Ishikawa (cell line): ENCODE results near the gene VASN.
A peak's percentile ranks its signal among the peaks of the same experiment; 100 is the strongest.

ENCODE experiments used
- CEBPB ChIP-seq: IDR thresholded peaks from 2 replicates; pipeline ENCODE4 v1.6.1; 2012
- CREB1 ChIP-seq: IDR thresholded peaks from 2 replicates; pipeline ENCODE4 v1.6.1; 2012; ENCODE audit warnings: low read depth
- EGR1 ChIP-seq: IDR thresholded peaks from 2 replicates; pipeline ENCODE4 v1.6.1; 2012
- EP300 ChIP-seq: IDR thresholded peaks from 2 replicates; pipeline ENCODE4 v1.6.1; 2012; ENCODE audit warnings: borderline replicate concordance
- FOXM1 ChIP-seq: IDR thresholded peaks from 2 replicates; pipeline ENCODE4 v1.6.1; 2012; ENCODE audit warnings: low read depth, borderline replicate concordance
- NFIC ChIP-seq: IDR thresholded peaks from 2 replicates; pipeline ENCODE4 v1.6.1; 2012
- RAD21 ChIP-seq: IDR thresholded peaks from 2 replicates; pipeline ENCODE4 v1.6.1; 2012; ENCODE audit warnings: low read depth
- TAF1 ChIP-seq: IDR thresholded peaks from 2 replicates; pipeline ENCODE4 v1.6.1; 2012; ENCODE audit warnings: low read depth, mild to moderate bottlenecking
- TCF12 ChIP-seq: IDR thresholded peaks from 2 replicates; pipeline ENCODE4 v1.6.1; 2012; ENCODE audit warnings: low read depth
- TEAD4 ChIP-seq: IDR thresholded peaks from 2 replicates; pipeline ENCODE4 v1.6.1; 2012
- YY1 ChIP-seq: IDR thresholded peaks from 2 replicates; pipeline ENCODE4 v1.6.1; 2012; ENCODE audit warnings: low read depth
- ZBTB7A ChIP-seq: IDR thresholded peaks from 2 replicates; pipeline ENCODE4 v1.6.1; 2012; ENCODE audit warnings: low read depth
- TF ChIP-seq, protein P1 (sequence below): IDR thresholded peaks from 2 replicates; pipeline ENCODE4 v1.6.1; 2012
- TF ChIP-seq, protein P2 (sequence below): IDR thresholded peaks from 2 replicates; pipeline ENCODE4 v1.6.1; 2012; ENCODE audit warnings: low read depth, mild to moderate bottlenecking
- TF ChIP-seq, protein P3 (sequence below): IDR thresholded peaks from 2 replicates; pipeline ENCODE4 v1.6.1; 2012

Gene VASN

DNA sequence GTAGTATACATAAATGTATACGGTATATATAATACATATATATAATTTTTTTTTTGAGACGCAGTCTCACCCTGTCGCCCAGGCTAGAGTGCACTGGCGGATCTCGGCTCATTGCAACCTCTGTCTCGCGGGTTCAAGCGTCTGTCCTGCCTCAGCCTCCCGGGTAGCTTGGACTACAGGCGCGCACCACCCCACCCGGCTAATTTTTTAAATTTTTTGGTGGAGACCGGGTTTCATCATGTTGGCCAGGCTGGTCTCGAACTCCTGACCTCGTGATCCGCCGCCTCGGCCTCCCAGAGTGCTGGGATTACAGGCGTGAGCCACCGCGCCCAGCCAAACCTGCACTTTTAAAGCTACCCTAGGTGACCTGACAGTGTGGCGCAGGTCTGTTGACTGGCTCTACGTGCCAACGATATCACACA, 21.3 kb upstream of the VASN start:
- TF ChIP-seq EP300 (no peak), NFIC (no peak), TCF12 (no peak), TEAD4 (no peak), RAD21 (no peak), FOXM1 (no peak)
- TF ChIP-seq, protein P1, sequence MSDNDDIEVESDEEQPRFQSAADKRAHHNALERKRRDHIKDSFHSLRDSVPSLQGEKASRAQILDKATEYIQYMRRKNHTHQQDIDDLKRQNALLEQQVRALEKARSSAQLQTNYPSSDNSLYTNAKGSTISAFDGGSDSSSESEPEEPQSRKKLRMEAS, result no peak

DNA sequence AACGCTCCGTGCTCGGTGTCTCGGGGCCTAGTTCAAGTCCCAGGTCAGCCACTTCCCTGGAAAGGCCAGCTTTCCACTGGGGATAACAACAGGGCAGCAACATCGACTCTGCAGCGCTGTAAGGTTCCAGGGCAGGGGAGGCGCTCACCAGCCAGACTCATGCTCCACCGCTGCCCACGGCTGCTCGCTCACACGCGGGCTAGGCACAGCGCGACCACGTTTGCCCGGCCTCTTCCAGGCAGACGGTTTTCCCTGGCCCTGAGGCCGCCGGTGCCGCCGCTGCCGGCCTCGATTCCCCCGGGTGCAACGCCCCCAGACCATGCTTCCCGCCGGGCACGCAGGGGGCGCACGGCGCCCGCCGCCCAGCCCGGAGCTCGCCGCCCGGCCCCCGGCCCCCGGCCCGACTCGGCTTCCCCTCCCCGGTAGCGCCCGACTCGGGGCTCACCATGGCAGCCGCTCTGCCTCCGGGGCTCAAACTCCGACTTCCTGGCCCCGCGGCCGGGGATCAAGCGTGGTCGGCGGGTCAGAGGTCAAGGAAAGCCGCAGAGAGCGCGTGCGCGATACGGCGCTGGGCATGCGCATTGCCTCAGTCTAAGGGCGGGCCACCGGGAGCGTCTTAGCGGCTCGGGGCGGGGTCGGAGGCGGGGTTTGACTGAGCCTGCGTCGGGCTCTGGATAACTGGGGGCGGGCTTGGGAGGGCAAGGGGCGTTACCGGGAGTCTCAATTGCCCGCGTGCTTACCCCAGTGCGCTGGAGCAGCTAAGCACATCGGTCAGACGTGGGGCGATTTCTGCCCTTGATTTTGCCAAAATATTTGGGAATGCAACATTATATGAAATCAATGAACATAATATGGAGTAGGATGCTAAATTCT, 20.6 kb upstream of the VASN start, which contains the start of gene PAM16:
Gene PAM16 (minus strand): TSS at position 535 of the 873 bp plus-strand sequence. CDS start 87 bp downstream, at position 448.
- TF ChIP-seq CEBPB (no peak), TAF1 (peak; percentile 32; the same call in 1 of the 2 replicates), ZBTB7A (0 out of 2 replicates have a peak, but pooled peaks have one; percentile 25)
- TF ChIP-seq, protein P1, result peak; percentile 91
- TF ChIP-seq, protein P2, sequence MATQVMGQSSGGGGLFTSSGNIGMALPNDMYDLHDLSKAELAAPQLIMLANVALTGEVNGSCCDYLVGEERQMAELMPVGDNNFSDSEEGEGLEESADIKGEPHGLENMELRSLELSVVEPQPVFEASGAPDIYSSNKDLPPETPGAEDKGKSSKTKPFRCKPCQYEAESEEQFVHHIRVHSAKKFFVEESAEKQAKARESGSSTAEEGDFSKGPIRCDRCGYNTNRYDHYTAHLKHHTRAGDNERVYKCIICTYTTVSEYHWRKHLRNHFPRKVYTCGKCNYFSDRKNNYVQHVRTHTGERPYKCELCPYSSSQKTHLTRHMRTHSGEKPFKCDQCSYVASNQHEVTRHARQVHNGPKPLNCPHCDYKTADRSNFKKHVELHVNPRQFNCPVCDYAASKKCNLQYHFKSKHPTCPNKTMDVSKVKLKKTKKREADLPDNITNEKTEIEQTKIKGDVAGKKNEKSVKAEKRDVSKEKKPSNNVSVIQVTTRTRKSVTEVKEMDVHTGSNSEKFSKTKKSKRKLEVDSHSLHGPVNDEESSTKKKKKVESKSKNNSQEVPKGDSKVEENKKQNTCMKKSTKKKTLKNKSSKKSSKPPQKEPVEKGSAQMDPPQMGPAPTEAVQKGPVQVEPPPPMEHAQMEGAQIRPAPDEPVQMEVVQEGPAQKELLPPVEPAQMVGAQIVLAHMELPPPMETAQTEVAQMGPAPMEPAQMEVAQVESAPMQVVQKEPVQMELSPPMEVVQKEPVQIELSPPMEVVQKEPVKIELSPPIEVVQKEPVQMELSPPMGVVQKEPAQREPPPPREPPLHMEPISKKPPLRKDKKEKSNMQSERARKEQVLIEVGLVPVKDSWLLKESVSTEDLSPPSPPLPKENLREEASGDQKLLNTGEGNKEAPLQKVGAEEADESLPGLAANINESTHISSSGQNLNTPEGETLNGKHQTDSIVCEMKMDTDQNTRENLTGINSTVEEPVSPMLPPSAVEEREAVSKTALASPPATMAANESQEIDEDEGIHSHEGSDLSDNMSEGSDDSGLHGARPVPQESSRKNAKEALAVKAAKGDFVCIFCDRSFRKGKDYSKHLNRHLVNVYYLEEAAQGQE, result no peak

DNA sequence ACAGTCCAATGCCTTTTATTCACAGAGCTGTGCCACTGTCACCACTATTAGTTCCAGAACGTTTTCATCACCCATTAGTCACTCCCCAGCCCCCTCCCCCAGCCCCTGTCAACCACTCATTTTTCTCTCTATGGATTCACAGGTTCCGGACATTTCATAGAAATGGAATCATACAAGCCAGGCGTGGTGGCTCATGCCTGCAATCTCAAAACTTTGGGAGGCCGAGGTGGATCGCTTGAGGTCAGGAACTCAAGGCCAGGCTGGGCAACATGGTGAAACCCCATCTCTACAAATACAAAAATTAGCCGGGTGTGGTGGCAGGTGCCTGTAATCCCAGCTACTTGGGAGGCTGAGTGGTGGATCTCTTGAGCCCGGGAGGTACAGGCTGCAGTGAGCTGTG, 19.8 kb upstream of the VASN start:
- TF ChIP-seq, protein P1, result no peak
- TF ChIP-seq TEAD4 (no peak), CREB1 (no peak), ZBTB7A (no peak; the same call in 1 of the 2 replicates), EGR1 (no peak), EP300 (no peak), FOXM1 (no peak), NFIC (no peak), TAF1 (no peak), YY1 (no peak), CEBPB (no peak)
- TF ChIP-seq, protein P2, result no peak
- TF ChIP-seq, protein P3, sequence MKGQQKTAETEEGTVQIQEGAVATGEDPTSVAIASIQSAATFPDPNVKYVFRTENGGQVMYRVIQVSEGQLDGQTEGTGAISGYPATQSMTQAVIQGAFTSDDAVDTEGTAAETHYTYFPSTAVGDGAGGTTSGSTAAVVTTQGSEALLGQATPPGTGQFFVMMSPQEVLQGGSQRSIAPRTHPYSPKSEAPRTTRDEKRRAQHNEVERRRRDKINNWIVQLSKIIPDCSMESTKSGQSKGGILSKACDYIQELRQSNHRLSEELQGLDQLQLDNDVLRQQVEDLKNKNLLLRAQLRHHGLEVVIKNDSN, result no peak

DNA sequence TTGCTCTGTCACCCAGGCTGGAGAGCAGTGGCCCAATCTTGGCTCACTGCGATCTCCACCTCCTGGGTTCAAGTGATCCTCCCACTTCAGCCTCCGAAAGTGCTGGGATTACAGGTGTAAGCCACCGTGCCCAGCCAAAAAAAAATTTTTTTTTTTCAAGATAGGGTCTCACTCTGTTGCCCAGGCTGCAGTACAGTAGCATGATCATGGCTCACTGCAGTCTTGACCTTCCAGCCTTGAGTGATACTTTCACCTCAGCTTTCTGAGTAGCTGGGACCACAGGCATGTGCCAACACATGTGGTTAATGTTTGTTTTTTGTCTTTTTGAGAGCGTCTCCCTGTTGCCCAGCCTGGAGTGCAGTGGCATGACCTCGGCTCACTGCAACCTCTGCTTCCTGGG, 18.8 kb upstream of the VASN start:
- TF ChIP-seq TCF12 (no peak), TAF1 (no peak), RAD21 (no peak), ZBTB7A (no peak), TEAD4 (no peak), YY1 (no peak), NFIC (no peak), EGR1 (no peak), CEBPB (no peak)
- TF ChIP-seq, protein P3, result no peak

DNA sequence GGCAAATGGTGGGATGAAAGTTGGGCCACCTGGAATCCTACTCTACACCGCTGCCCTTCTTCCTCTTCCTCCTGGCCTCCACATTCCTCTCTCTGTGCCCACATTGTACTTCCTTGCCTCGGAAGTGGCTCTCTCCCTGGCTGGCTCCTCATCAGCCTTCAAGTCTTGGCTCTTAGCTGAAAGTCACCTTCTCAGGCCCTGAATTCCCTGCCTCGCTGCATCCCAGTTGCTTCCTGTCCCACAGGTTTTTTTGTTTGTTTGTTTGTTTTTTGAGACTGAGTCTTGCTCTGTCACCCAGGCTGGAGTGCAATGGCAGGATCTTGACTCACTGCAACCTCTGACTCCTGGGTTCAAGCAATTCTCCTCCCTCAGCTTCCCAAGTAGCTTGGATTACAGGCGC, 18.0 kb upstream of the VASN start:
- TF ChIP-seq, protein P1, result no peak
- TF ChIP-seq, protein P3, result no peak
- TF ChIP-seq EGR1 (no peak), CREB1 (no peak), FOXM1 (no peak), RAD21 (no peak), EP300 (no peak), CEBPB (no peak), YY1 (no peak), TCF12 (no peak), ZBTB7A (no peak)
- TF ChIP-seq, protein P2, result no peak
